Panc1 (cell line): ENCODE measurements around the gene ZBTB7B.
"Not testable (repeated sequence)": the region's sequence is repeated elsewhere in the genome, so short reads cannot be mapped to it uniquely, and the experiment has no call there.

Experiments
- POLR2AphosphoS5 ChIP-seq: IDR thresholded peaks from 2 replicates; pipeline ENCODE4 v1.6.1; 2012; ENCODE audit warnings: mild to moderate bottlenecking, low read depth, low read length, moderate library complexity
- TCF7L2 ChIP-seq: IDR thresholded peaks from 2 replicates; pipeline ENCODE4 v1.6.1; 2011; ENCODE audit warnings: mild to moderate bottlenecking, low read depth, low read length, inconsistent platforms
- TF ChIP-seq, protein P1 (sequence below): fragments of 450-650 bp; IDR thresholded peaks from 2 replicates; pipeline ENCODE4 v1.5.1; 2017; ENCODE audit warnings: mild to moderate bottlenecking
- TF ChIP-seq, protein P2 (sequence below), 2 experiments: IDR thresholded peaks; 2 replicates each; pipeline ENCODE4 v1.6.1; 2011 to 2012; ENCODE audit warnings: low read depth in 2 of 2, control low read depth in 1 of 2, low read length in 1 of 2, mild to moderate bottlenecking in 1 of 2, moderate library complexity in 1 of 2; ENCODE audit not compliant: insufficient read depth in 1 of 2

DNA sequence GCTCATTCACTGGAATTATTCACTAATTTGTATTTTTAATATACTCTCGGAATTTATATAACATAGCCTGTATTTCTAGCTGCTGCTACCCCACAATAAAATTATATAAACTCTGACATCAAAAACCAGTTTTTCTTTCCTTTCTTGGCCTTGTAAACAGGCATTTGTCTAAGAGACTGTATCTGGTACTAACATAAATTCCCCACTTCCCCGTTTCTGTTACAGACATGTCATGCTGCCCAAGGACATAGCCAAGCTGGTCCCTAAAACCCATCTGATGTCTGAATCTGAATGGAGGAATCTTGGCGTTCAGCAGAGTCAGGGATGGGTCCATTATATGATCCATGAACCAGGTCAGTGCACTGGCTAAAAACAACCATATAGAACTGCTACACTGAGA, 24.8 kb upstream of the ZBTB7B start:
- TF ChIP-seq, protein P1, sequence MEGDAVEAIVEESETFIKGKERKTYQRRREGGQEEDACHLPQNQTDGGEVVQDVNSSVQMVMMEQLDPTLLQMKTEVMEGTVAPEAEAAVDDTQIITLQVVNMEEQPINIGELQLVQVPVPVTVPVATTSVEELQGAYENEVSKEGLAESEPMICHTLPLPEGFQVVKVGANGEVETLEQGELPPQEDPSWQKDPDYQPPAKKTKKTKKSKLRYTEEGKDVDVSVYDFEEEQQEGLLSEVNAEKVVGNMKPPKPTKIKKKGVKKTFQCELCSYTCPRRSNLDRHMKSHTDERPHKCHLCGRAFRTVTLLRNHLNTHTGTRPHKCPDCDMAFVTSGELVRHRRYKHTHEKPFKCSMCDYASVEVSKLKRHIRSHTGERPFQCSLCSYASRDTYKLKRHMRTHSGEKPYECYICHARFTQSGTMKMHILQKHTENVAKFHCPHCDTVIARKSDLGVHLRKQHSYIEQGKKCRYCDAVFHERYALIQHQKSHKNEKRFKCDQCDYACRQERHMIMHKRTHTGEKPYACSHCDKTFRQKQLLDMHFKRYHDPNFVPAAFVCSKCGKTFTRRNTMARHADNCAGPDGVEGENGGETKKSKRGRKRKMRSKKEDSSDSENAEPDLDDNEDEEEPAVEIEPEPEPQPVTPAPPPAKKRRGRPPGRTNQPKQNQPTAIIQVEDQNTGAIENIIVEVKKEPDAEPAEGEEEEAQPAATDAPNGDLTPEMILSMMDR = not testable (repeated sequence)
- TF ChIP-seq, protein P2, sequence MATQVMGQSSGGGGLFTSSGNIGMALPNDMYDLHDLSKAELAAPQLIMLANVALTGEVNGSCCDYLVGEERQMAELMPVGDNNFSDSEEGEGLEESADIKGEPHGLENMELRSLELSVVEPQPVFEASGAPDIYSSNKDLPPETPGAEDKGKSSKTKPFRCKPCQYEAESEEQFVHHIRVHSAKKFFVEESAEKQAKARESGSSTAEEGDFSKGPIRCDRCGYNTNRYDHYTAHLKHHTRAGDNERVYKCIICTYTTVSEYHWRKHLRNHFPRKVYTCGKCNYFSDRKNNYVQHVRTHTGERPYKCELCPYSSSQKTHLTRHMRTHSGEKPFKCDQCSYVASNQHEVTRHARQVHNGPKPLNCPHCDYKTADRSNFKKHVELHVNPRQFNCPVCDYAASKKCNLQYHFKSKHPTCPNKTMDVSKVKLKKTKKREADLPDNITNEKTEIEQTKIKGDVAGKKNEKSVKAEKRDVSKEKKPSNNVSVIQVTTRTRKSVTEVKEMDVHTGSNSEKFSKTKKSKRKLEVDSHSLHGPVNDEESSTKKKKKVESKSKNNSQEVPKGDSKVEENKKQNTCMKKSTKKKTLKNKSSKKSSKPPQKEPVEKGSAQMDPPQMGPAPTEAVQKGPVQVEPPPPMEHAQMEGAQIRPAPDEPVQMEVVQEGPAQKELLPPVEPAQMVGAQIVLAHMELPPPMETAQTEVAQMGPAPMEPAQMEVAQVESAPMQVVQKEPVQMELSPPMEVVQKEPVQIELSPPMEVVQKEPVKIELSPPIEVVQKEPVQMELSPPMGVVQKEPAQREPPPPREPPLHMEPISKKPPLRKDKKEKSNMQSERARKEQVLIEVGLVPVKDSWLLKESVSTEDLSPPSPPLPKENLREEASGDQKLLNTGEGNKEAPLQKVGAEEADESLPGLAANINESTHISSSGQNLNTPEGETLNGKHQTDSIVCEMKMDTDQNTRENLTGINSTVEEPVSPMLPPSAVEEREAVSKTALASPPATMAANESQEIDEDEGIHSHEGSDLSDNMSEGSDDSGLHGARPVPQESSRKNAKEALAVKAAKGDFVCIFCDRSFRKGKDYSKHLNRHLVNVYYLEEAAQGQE (IDR thresholded peaks at IDR 0.05; ENCODE audit: insufficient read depth in 1 of 2, low read depth in 2 of 2, low read length in 1 of 2) = not testable (repeated sequence)
- not testable (repeated sequence) for TF ChIP-seq POLR2AphosphoS5, TCF7L2
